K562 (cell line): ENCODE results near the gene ARHGEF12.

Experiments
- CREB1 ChIP-seq, 2 experiments: sonication (generic) in 1 of 2; formaldehyde crosslinking in 1 of 2; IDR thresholded peaks; 2 replicates each; pipeline versions ENCODE4 v1.6.1 to v1.8.0; 2012 to 2022; ENCODE audit warnings: inconsistent platforms in 1 of 2, mild to moderate bottlenecking in 1 of 2, missing genetic modification reagents in 1 of 2, moderate library complexity in 1 of 2
- CTBP1 ChIP-seq: fragments of 450-650 bp; IDR thresholded peaks from 2 replicates; pipeline ENCODE4 v1.6.1; 2016; ENCODE audit warnings: borderline replicate concordance
- ELF2 ChIP-seq: fragments of 250-450 bp; sonication (Bioruptor Pico); IDR thresholded peaks from 2 replicates; pipeline ENCODE4 v1.5.0; 2021; ENCODE audit warnings: mild to moderate bottlenecking
- EZH2 ChIP-seq: IDR thresholded peaks from 2 replicates; pipeline ENCODE4 v1.6.1; 2012; ENCODE audit warnings: low read depth, mild to moderate bottlenecking, inconsistent platforms, low read length, borderline replicate concordance
- HDAC6 ChIP-seq: IDR thresholded peaks from 2 replicates; pipeline ENCODE4 v1.6.1; 2012; ENCODE audit warnings: low read depth, mild to moderate bottlenecking, control low read depth, inconsistent platforms, low read length, moderate library complexity
- HINFP ChIP-seq: fragments of 450-650 bp; conservative IDR thresholded peaks from 2 replicates; pipeline ENCODE4 v1.6.1; 2016; ENCODE audit warnings: missing genetic modification characterization, low read depth, mild to moderate bottlenecking, control low read depth, missing compliant biosample characterization
- PBX2 ChIP-seq, 2 experiments: IDR thresholded peaks in 1 of 2; conservative IDR thresholded peaks in 1 of 2; 2 replicates each; pipeline ENCODE4 v1.6.1; 2016; ENCODE audit warnings: low read depth in 2 of 2, mild to moderate bottlenecking in 1 of 2, missing compliant biosample characterization in 1 of 2, missing genetic modification characterization in 1 of 2, moderate library complexity in 1 of 2
- PHF8 ChIP-seq: fragments of 200-600 bp; sonication (generic); IDR thresholded peaks from 2 replicates; pipeline ENCODE4 v1.6.1; 2012; ENCODE audit warnings: mixed run types, mild to moderate bottlenecking, inconsistent platforms, low read length, moderate library complexity, borderline replicate concordance
- POLR2AphosphoS5 ChIP-seq: IDR thresholded peaks from 2 replicates; pipeline ENCODE4 v1.6.1; 2011; ENCODE audit warnings: mild to moderate bottlenecking, low read depth, low read length, moderate library complexity; ENCODE audit not compliant: control insufficient read depth, insufficient read depth

- TF ChIP-seq EZH2 (no peak), HINFP (tag) (no peak), CTBP1 (no peak), HDAC6 (no peak), POLR2AphosphoS5 (no peak), PBX2 (CRISPR knock-in tag; IDR thresholded peaks at IDR 0.05; ENCODE audit: low read depth) (no peak), PBX2 (tag; conservative IDR thresholded peaks at IDR 0.05; ENCODE audit: low read depth) (no peak), ELF2 (no peak), PHF8 (no peak), CREB1 (IDR thresholded peaks at IDR 0.05) (no peak), CREB1 (CRISPR knock-in tag; IDR thresholded peaks at IDR 0.05) (no peak)
These were observed 681 bp upstream of the ARHGEF12 start for GRCh38 chr11:120335556-120335907.
